Stimulated activated CD4-positive, alpha-beta T cell treated with anti-CD3 and anti-CD28 coated beads, Interleukin-2, amount 100 ng/mL, for 24 hours (primary cell): ENCODE measurements around the gene RAB11FIP4.
"Not testable (repeated sequence)": the region's sequence is repeated elsewhere in the genome, so short reads cannot be mapped to it uniquely, and the experiment has no call there.

Experiments
- DNase-seq, 2 donors: peaks; one replicate each; pipeline ENCODE4 v3.0.0-alpha.2; 2020

RAB11FIP4 gene

DNA sequence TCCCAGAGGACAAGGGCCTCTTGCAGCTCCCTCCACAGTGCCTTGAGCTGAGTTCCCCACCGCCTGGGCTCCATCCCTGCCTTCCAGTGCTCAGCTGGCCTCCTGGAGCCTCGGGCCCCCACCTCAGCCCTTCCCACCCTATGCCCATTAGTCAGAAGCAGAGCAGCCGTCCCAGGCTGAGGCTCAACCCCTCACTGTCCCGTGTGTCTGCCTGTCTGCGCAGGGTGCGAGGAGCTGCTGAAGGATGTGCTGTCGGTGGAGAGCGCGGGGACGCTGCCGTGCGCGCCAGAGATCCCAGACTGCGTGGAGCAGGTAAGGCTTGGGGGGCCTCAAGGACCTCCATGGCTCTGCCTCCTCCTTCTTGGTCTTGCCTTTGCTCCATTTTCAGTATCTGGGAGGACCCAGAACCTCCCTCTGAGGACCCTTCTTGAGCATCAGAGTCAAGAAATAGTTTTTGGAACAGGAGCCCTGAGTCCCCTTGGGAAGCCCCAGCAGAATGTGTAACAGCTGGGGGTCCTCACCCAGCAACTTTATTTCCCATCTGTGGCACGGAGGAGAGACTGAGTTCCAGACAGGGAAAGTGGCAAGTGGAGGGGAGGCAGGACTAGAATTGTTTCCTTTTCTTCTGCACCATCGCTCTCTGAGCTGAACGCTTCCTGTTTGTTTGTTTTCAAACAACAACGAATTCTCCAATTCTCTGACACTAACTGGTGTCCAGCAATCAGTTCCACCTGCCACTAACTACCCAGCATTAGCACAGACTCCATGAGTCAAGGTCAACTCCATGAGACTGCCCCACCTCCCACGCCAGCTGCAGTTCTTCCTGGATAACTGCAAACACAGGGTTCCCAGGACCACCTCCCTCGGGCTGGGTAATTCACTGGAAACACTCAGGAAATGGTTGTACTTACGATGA is 42.6 kb downstream of the RAB11FIP4 start:
- DNase-seq: no peak

DNA sequence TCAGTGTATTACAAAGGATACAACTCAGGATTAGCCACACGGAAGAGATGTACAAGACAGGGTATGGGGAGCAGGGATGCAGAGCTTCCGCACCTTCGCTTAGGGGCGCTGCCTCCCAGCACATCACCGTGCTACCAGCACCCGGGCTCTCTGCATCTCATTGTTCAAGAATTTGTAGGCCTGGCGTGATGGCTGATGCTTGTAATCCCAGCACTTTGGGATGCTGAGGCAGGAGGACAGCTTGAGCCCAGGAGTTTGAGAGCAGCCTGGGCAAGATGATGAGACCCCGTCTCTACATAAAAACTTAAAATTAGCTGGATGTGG is 43.2 kb downstream of the RAB11FIP4 start:
- no peak for DNase-seq

DNA sequence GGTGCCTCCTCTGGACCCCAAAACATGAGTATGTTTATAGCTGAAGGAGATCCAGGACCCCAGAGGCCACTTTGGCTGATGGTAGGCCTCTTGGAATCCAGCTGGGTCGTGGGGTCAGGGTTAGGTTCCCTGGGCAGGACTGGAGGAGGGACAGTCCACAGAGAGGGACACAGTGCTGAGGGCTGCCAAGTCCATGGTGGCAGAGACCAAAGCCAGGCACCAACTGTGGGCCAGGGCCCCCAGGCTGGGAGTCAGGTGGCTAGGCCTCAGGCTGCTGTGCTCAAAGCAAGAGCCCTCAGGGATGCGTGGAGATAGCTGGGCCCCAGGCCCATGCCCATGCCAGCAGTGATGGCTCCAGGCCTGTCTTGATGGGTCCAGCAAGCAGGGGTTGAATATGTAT is 44.1 kb downstream of the RAB11FIP4 start:
- no peak for DNase-seq

DNA sequence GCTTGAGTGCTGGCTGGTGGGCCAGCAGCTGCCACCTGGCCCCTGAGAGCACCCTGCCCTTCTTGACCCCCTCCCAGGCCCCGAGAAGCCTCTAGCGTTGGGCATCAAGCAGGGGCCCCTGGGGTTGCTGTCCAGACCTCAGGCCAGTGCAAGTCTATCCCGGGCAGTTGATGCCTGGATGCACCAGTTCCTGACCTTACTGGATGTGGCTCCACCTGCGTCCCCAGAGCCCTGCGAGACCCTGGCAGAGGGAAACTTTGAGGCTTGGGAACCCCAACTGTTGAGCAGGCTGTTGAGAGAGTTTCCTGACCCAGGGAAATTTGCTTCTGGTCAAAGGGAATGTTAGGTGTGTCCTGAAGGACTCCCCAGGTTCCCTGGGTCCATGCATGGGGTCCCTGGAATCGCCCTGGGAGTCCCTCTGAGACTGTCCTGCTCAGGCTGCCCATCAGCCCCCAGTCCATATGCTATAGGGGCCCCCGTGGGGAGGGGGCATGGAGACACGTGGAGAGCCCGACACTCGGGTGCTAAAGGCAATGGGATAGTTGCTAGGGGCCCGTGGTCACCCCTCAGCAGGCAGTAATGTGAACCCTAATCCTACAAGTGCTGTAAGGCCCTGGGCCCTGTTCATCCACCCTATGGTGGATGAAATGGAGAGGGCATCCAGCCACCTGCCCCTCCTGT is 46.4 kb downstream of the RAB11FIP4 start:
- no peak for DNase-seq

DNA sequence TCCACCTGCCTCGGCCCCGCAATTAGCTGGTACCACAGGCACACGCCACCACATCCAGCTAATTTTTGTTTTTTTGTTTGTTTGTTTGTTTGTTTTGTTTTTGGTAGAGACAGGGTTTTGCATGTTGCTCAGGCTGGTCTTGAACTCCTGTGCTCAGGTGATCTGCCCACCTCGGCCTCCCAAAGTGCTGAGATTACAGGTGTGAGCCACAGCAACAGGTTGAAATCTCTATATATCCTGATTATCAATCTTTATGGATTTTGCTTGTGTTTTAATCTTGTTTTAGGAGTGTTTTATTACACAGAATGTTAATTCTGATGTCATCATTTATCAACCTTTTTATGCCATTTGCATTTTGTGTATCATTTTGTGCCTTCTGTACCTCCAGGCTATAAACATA is 48.2 kb downstream of the RAB11FIP4 start:
- no peak for DNase-seq

DNA sequence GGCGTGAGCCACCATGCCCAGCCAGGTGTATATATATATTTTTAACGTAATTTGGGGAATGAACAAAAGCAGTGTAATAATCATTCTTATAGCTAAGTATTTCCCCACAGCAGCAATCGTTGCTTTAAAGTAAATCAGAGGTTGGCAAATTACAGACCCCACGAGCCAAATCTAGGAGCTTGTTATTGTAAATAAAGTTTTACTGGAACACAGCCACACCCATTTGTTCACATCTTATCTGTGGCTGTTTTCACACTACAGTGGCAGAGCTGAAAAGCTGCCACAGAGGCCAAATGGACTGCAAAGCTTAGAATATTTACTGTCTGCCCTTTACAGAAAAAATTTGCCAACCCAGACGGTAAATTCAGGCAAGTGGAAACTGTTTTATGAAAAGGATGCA is 50.8 kb downstream of the RAB11FIP4 start:
- DNase-seq: no peak

DNA sequence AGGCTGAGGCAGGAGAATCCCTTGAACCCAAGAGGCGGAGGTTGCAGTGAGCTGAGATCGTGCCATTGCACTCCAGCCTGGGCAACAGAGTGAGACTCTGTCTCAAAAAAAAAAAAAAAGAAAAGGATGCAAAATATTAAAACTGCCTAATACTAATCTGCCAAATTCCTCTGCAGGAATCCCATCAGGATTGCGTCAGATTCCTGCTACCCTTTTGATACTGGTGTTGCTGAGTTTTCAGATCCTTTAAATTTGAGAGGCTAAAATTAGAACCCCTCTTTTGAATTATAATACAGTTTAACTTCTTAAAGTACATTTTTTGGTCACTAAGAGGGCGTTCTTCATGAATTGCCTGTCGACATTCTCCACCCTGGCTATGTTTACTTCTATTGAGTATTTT is 51.4 kb downstream of the RAB11FIP4 start:
- not testable (repeated sequence) for DNase-seq

DNA sequence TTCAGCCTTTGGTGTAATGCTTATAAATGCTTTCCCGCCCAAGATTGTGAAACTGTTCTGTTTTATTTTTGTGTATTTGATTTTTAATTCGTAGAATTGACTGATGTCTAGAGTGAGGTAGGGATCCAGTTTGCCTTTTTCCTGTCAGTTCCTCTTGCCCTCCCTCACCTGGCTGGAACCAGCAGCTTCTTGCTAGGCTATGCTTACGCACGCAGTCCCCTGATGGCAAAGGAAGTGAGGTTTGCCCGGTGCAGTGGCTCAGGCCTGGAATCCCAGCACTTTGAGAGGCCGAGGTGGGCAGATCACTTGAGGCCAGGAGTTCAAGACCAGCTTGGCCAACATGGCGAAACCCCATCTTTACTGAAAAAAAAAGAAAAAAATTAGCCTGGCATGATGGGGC is 51.9 kb downstream of the RAB11FIP4 start:
- DNase-seq: no peak

DNA sequence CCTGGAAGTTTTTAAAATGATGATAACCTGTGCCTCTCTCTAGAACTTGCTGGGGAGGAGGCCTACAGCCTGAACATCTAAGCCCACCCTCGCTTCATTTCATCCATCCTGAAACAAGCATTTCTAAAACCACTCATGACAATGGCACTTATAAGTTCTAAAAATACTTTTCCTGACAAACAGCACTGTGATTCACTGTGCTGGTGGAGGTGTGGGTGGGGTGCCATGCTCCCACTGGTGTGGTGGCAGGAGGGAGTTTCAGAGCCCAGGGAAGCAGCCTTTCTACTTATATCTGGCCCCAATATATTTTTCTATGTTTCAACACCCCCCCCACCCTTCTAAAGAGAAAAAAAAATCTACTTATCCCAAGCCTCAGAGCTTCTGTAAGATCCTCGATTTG is 52.6 kb downstream of the RAB11FIP4 start:
- no peak for DNase-seq

DNA sequence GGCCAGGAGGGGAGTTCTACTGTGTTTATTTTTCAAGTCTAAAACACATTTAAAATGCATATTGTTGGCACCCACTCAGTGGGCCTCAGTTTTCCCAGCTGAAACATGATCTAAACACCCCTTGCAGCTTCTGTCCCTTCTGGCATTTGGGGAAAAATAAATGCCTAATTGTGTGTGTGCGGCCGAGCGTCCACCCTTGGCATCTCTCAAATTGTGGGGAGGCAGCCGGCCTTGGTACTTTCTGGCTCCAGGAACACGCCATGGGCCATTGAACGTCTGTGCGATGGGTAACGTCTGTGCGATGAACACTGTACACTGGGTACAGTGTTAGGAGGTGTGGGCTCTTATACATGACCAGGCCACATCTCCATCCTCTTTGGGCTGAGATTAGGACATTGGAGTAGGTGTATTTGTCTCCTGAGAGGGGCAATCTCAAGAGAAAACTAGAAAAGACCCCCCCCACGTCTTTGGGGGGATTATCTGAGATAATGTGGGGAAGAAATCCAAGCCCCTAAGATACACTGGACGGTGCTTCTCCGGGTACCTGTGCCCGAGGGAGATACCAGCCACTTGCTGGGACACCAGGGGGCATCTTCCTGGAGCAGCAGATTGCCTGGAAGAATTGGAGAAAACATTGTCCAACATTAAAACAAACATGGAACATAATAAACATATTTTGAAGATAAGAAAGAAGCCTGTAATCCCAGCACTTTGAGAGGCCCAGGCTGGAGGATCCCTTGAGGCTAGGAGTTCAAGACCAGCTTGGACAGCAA is 54.9 kb downstream of the RAB11FIP4 start:
- DNase-seq: no peak

DNA sequence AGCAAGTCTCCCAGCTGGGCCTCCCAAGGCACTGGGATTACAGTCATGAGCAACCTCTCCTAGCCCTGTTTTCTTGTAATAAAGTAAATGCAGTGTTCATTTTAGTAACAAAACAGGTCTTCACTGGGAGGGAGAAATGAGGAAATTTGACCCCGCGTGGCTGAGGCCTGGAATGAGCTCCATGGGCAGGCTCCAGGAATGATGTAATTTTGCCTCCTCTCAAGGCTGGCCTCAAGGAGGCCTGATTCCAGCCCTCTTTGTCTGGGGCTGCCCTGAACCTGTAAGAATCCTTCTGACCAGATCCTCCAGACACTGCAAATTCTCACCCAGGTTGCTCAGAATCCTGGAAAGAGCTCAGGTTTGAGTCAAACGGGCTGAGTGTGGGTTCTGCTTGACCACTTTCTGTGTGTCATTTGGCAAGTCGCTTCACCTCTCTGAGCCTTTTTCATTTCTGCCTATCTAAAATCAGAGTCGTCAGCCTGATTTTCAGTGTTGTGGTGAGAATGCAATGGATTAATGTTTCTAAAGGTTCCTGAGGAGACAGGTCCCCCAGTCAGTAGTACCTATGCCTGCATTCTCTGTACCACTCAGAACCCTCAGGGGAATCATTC is 57.1 kb downstream of the RAB11FIP4 start:
- DNase-seq: no peak

DNA sequence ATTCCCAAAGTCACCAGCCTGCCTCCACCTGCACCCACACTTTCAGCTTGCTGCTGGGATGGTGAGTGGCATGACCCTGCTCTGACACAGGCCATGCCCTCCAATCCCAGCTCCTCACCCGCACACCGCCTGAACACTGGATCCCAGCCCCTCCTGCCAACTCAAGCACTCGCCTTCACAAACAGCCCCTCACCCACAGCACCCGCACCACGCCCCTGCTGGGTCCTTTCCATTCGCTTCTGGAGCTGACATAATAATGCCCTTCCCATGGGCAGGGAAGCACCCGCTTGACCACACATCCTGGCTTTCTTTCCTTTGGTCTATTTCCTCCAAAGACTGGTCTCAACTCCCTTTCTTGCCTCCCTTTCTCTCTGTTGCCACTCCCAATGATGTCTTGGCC is 57.6 kb downstream of the RAB11FIP4 start:
- no peak for DNase-seq

DNA sequence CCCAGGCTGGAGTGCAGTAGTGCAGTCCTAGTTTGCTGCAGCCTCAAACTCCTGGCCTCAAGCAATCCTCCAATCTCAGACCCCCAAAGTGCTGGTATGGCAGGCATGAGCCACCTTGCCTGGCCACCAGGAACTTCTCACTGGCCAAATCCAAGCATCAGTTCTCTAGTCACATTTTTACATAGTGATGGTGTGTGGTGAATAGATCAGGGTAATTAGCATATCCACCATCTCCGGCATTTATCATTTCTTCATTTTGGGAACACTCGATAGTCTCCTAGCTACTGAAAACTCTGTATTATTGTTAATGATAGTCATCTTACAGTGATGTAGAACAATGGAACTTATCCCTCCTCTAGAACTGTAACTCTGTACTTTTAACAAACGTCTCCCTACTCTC is 58.3 kb downstream of the RAB11FIP4 start:
- no peak for DNase-seq

DNA sequence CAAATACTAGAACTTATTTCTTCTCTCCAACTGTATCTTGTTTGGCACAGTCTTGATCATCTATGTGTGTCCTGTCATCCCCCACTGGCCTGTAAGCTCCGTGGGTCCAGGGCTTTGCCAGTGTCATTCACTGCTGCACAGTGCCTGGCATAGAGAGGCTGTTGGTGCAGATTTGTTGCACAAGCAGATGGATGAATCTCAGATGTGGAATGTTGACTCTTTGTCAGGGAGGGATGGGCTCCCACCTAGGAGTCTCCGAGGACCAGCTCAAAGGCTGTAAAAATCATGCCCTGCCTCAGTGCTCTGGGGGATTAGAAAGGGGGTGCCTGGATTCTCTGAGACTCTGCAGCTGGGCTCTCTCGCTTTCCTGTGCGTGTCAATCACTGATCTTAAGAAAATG is 60.6 kb downstream of the RAB11FIP4 start:
- DNase-seq: no peak

DNA sequence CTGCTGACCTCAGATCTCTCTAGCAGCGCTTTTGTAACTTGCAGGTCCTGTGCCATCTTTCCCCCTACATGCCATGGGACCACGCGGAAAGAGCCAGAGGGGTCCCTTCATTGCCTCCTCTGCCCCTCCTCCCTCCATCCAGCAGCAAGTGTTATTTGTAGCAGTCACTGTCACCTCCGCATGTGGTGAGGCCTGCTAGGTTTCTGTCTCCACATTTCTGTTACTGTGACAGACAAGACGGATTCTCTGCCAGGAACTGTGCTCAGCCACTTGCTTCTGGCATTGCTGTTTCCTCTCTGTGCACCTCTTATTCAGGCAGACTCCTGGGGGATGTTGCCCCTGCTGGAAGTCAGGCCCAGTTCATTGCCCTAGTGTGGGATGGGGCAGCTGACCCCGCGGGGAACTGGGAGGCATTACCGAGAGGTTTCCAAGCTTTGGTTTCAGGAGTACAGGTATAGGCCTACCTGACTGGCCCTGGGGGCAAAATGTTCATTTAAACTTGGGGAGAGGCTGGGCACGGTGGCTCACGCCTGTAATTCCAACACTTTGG is 61.2 kb downstream of the RAB11FIP4 start:
- no peak for DNase-seq

DNA sequence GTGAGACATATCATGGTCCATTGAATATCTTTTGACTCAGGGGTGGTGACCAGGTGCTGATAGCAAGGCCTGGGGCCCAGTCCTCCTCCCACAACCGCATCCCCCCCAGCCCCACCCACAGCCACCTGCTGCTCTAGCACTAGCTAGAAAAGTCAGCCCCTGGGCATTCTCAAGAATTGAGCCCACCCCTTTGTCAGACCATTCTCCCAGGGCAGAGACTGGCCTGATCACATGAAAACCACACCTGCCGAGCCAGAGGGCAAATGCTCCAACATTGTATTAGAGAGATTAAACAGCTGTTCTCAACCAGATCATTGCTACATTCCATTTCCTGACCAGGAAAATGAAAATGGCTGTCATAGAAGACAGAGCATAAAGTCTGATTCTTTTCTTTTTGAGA is 62.4 kb downstream of the RAB11FIP4 start:
- DNase-seq: no peak

DNA sequence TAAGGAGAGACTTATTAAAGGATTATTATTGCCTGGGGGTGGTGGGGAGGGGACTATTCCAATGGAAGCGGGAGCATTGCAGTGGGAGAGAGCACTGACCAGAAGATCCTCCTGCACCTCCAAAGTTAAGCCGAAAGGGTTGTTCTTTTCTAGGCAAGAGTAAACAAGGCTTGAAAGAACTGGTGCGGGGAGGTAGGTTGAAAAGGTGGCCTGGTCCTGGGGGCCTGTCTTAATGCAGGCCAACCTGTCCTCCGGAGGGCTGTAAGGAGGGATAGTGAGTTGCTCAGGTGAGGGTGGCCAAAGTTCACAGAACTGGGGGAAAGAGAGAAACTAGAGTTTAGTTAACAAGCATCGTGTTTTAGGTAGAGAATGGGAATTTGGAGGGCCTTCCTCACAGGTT is 65.3 kb downstream of the RAB11FIP4 start:
- DNase-seq: no peak

DNA sequence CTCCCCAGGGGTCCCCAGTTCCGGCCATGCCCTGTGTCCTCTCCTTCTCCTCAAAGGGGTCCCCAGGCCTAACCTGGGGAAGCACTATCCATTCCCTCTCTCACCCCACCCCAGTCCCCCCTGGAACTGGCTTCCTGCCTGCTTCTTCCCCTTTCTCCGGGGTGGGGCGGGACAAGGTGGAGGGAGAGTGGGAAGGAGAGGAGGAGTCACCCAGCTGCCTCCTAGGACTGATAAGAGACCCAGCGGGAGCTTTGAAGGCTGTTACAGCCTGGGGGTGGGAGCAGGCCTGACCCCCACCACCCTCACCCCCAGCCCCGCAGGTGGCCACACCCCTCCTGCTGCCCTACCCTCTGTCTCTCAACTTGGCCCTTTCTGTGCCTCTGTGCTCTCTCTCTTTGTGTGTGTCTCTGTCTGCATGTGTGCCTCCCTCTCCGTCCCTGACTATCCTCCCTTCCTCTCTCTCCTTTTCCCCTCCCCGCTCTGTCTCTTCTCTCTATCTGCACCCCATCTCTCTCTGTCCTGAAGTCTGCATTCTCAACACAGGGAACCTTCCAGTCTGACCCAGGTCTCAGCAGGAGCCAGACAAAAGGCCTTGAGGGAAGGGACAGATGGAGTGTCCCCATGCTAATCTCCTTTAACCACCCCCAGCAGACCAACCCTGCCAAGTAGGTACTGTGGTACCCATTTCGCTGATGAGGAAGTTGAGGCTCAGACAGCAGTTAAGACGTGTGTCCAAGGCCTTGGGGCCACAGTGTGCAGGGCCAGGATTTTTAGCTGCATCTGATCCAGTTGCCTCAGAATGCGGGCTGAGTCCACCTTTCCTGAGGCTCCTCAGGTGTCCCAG is 66.1 kb downstream of the RAB11FIP4 start:
- no peak for DNase-seq

DNA sequence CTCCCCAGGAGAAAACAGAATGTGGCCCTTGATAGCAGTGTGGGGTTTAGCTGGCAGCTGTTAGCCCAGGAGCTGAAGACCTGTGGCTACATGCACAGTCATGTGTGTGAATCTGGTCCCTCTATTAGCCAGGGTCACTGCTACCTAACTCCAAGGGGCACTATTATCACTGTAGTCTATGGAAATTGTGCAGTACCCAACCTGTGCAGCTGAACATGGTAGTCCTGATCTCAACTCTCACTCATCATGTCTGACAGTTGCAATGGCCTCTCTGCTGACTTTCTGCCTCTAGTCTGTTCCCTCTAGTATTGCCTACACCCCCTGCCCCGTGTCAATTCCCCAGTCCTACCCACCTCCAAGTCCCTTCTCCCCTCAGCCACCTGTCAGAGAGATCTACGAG is 67.4 kb downstream of the RAB11FIP4 start:
- DNase-seq: no peak

DNA sequence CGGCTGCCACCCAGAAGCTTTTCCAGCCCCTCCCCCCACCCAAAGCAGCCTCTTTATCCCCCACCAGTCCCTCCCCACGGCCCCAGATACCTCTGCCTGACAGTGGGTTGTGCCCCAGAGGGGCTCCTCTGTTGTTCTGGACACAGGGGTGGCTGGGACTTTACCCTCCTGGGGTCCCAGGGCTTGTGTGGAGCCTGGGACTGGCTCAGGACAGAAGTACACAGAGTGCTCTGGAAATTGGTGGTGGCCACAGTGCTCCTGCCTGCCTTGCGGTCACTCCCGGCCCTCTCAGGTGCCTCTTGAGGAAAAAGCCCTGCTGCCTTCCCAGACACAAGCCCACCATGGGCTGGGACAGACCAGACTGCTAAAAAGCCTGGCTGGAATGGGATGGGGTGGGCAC is 68.2 kb downstream of the RAB11FIP4 start:
- DNase-seq: no peak

DNA sequence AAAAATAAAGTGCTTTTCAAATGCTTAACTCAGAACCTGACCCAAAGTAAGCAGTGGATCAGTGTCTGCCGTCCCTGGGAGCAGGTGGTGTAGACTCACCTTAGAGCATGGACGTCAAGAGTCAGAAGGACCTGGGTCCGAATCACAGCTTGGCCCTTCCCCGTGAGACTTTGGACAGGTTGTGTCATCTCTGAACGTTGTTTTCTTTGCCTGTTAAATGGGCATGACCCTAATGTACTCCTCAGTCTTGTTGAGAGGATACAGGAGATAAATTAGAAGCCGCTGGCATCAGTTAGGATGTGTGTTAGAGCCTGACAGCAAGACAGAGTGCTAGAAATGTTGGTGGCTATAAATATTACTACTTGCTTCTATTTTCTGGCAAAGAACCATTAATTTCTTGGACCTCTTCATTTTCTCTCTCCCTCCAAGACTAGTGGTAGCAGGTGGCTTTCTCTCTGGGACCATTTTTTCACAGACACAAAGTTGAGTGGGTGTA is 68.8 kb downstream of the RAB11FIP4 start:
- no peak for DNase-seq
